ENCODE measurements around the gene OR4E2.
"Not testable (repeated sequence)": the region's sequence is repeated elsewhere in the genome, so short reads cannot be mapped to it uniquely, and the experiment has no call there.

OR4E2 gene

DNA sequence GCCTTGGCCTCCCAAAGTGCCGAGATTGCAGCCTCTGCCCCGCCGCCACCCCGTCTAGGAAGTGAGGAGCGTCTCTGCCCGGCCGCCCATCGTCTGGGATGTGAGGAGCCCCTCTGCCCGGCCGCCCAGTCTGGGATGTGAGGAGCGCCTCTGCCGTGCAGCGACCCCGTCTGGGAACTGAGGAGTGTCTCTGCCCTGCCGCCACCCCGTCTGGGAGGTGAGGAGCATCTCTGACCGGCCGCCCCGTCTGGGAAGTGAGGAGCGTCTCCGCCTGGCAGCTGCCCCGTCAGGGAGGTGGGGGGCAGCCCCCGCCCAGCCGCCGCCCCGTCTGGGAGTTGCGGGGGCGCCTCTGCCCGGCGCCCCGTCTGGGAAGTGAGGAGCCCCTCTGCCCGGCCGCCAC is 44.0 kb downstream of the OR4E2 start:
- DNase-seq (ENCODE audit: low read depth), result not testable (repeated sequence)

DNA sequence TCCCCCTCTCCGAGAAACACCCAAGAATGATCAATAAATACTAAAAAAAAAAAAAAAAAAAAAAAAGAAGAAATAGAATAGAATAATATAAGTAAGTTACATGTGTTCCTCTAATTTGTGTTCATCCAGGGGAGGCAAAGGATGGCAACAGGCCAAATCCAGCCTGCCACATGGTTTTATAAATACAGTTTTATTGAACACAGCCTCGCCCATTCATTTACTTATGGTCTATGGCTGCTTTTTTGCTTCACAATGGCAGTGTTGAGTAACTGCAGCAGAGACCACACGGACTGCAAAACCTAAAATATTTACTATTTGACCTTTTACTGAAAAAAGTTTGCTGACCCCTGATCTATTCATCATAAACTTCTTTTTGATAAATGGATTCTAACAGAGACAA is 44.9 kb downstream of the OR4E2 start:
- DNase-seq (ENCODE audit: low read depth), result not testable (repeated sequence)

DNA sequence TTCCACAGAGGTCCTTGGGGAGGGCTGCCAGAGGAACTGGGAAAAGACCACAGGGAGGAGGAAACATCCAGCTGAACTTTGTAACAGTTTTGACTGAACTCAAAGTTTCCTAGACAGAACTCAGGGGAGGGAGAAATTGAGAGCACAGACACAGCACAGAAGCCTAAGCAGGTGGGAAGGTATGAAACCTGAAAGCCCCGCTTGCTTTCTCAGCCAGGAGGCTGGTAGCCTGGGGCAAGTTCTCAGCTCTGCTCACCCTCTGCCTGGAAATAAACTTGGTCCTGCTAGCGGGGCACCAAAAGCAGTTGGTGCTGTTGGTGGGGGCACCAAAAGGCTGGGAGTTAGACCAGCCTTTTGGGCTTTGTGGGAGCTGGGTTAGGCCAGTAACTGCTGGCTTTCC is 45.9 kb downstream of the OR4E2 start:
- DNase-seq (ENCODE audit: low read depth), result no peak

DNA sequence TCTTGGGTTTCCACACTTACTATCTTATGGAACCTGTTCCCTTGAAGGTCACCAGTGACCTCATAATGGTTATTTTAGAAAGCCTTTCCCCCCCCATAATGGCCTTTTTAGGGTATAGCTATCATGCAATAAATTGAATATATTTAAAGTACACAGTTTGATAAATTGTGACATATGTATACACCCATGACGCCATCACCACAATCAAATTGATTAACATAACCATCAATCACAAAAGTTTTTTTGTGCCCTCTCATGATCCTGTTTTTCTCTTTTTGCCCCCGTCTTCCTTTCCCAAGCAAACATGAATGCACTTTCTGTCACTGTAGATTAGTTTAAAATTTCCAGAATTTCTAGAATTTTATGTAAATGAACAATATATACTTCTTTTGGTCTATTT is 48.7 kb downstream of the OR4E2 start:
- DNase-seq (ENCODE audit: low read depth), result no peak

DNA sequence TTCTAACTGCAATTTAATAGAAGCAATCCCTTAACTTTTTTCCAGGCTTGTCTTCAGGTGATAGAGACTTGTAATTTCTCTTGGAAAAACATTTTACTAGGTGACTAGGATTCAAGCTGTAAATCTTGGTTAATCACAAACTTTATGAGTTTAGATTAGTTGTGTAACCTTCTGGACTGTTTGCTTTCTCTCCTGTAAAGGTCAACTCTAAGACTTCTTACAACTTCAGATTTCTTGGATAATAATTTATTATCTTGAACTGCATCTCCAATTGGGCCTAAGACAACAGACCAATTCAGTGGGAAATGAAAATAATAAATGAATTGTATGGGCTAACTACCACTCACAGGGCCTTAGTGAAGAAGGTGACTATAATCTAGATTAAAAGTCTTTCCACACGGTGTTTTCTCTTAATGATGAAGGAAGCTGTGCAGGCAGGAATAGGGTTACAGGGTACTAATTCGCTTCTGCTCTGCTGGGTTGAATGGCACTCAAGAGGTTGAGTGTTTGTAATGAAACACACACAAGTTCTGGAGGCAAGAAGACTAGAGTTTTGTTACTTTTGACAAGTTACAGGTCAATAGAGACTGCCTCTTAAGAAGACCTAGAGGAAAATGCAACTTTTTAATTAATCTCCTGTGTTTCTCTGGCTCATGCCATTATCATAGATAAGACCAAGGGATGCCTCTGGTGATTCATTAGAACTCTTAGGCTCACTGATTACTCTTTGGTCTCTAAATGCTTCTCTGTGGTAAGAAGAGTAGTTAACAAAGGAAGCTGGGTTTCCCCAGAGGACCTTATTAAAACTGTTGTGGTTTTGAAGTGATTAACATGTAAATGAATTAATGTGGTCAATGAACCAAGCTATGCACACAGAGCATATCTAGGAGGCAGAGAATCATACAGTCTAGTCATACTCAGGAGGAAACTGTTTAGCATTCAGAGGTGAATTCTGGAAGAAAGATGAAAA is 50.0 kb downstream of the OR4E2 start:
- DNase-seq (ENCODE audit: low read depth), result no peak

GRCh38 chr14:21704338-21704737 is 50.7 kb downstream of the OR4E2 start:
- no peak for DNase-seq (ENCODE audit: low read depth)

DNA sequence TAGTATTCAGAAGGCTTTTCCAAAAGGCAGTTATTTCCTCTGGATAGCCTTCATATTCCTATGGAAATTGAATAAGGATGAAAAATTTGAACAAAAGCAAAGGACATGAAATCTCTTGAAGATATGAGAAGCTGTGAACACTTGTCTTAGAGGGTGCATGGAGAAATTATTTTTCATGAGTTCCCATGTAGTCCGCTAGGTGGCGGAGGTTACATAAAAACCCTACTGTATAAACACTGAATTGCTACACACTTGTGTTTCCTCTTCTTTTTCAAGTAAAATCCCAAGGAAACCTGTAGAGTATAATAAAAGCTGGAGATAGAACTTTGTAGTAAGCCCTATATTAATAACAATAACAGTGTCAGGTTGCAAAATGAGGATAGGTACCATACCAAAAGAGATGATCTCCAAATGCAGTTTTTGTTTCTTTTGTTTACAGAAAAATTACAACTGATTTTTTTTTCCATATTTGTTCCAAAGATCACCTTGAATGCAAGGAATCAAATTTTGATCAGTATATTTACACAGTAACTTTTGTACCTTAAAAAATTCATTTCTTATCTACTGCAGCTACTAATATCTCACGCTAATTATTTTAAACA is 57.8 kb downstream of the OR4E2 start:
- no peak for DNase-seq (ENCODE audit: low read depth)

DNA sequence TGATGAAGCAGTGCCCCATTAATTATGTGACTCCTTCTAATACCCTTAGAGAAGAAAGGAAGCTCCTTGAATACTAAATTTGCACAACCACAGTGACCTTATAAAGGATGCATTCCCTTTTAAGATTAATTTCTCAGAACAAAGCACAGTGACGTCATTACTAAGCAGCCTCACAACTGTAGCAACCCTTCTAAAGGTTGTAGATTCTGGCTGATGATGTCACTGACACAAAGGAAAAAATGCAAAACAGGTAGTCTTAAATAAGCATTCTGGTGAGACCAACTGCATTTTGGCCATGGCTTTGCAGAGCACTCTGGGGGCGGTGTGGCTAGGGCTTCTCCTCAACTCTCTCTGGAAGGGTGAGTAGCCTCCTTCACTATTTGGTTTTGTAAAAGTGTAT is 58.4 kb downstream of the OR4E2 start:
- no peak for DNase-seq (ENCODE audit: low read depth)

DNA sequence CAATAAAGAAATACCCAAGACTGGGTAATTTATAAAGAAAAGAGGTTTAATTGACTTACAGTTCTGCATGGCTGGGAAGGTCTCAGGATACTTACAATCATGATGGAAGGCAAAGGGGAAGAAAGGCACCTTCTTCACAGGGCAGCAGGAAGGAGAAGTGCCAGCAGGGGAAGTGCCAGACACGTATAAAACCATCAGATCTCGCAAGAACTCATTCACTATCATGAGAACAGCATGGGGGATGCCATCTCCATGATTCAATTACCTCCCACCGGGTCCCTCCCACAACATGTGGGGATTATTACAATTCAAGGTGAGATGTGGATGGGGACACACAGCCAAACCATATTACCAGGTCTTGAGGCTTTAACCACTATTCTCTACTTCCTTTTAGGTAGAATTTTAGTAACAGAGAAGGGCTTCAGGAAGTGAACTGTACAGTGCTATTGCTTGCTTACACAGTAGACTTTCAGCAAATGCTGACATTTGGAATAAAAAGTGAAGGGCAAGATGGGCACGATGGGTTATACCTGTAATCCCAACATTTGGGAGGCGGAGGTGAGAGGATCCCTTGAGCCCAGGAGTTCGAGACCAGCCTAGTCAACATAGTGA is 60.8 kb downstream of the OR4E2 start:
- no peak for DNase-seq (ENCODE audit: low read depth)
